NCI-H128 (cell line): Measurements from ENCODE around the gene SYT1.
"Not testable (repeated sequence)": the region's sequence is repeated elsewhere in the genome, so short reads cannot be mapped to it uniquely, and the experiment has no call there.

Experiments used
- DNase-seq: peaks from one replicate; lab custom pipeline; 2025; ENCODE audit not compliant: unreplicated experiment; lab: John Stamatoyannopoulos, UW

SYT1 gene

GRCh38 chr12:78864403-78864869 is at the start of gene SYT1:
Gene SYT1, plus strand, starts transcription at chr12:78864774.
- peak; percentile 93 for DNase-seq

- DNase-seq: no peak
Measured at GRCh38 chr12:78818487-78818886, 46.1 kb upstream of the SYT1 start.

- DNase-seq: no peak
Measured at GRCh38 chr12:78820946-78821345, 43.6 kb upstream of the SYT1 start.

- DNase-seq: no peak
Measured at GRCh38 chr12:78824918-78825317, 39.7 kb upstream of the SYT1 start.

GRCh38 chr12:78829690-78830089 is 34.9 kb upstream of the SYT1 start:
- no peak for DNase-seq

GRCh38 chr12:78835493-78835892 is 29.1 kb upstream of the SYT1 start:
- DNase-seq: no peak

- not testable (repeated sequence) for DNase-seq
Measured at GRCh38 chr12:78840518-78841019, 24.0 kb upstream of the SYT1 start.

- no peak for DNase-seq
Measured at GRCh38 chr12:78853231-78853630, 11.3 kb upstream of the SYT1 start.

- peak; percentile 72 for DNase-seq
Measured at GRCh38 chr12:78863482-78864402, 832 bp upstream of the SYT1 start.

GRCh38 chr12:78864870-78865463 is 393 bp downstream of the SYT1 start:
- peak; percentile 29 for DNase-seq

GRCh38 chr12:78865516-78865915 is 942 bp downstream of the SYT1 start:
- DNase-seq: no peak

- no peak for DNase-seq
Measured at GRCh38 chr12:78866518-78866917, 1.9 kb downstream of the SYT1 start.

- DNase-seq: no peak
Measured at GRCh38 chr12:78870539-78870938, 6.0 kb downstream of the SYT1 start.

GRCh38 chr12:78871566-78871965 is 7.0 kb downstream of the SYT1 start:
- no peak for DNase-seq

GRCh38 chr12:78878459-78878858 is 13.9 kb downstream of the SYT1 start:
- DNase-seq: no peak

GRCh38 chr12:78878866-78879265 is 14.3 kb downstream of the SYT1 start:
- no peak for DNase-seq

GRCh38 chr12:78880078-78880477 is 15.5 kb downstream of the SYT1 start:
- no peak for DNase-seq

GRCh38 chr12:78881685-78882084 is 17.1 kb downstream of the SYT1 start:
- DNase-seq: no peak

- DNase-seq: no peak
Measured at GRCh38 chr12:78885466-78885865, 20.9 kb downstream of the SYT1 start.

GRCh38 chr12:78886719-78887407 is 22.3 kb downstream of the SYT1 start:
- DNase-seq: no peak

- no peak for DNase-seq
Measured at GRCh38 chr12:78887444-78887843, 22.9 kb downstream of the SYT1 start.
